Measurements from ENCODE around the gene TLR6.
"Not testable (repeated sequence)": the region's sequence is repeated elsewhere in the genome, so short reads cannot be mapped to it uniquely, and the experiment has no call there.

Gene TLR6

DNA sequence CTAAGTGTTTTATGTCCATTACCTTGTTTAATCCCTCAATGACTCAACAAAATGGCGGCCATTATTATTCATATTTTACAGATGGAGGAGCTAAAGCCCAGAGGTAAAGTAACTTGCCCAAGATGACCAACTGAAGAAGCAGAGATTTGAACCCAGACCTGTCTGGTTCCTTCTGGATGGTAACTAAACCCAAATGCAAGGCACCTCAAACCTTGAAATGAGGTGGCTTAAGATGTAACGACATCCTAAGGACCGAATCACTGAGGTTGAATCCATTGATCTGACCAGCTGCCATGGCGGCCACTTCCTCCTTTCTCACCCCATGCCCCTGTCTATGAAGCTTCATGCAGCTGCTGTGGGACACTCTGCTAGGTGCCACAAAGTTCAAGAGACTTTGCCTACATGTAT, 74.8 kb downstream of the TLR6 start:
- Histone ChIP-seq H3K27me3 (ENCODE audit: insufficient read depth, low read depth, severe bottlenecking) (no peaks in the 10 kb centered on the region), H3K36me3 (no peaks in the 10 kb centered on the region), H3K27ac (no peak overlapping the region), H3K9me3 (ENCODE audit: severe bottlenecking) (no peaks in the 10 kb centered on the region), H3K4me3 (ENCODE audit: low read depth, low read length) (no peak overlapping the region)
- no peak for DNase-seq
- TF ChIP-seq, protein P1, sequence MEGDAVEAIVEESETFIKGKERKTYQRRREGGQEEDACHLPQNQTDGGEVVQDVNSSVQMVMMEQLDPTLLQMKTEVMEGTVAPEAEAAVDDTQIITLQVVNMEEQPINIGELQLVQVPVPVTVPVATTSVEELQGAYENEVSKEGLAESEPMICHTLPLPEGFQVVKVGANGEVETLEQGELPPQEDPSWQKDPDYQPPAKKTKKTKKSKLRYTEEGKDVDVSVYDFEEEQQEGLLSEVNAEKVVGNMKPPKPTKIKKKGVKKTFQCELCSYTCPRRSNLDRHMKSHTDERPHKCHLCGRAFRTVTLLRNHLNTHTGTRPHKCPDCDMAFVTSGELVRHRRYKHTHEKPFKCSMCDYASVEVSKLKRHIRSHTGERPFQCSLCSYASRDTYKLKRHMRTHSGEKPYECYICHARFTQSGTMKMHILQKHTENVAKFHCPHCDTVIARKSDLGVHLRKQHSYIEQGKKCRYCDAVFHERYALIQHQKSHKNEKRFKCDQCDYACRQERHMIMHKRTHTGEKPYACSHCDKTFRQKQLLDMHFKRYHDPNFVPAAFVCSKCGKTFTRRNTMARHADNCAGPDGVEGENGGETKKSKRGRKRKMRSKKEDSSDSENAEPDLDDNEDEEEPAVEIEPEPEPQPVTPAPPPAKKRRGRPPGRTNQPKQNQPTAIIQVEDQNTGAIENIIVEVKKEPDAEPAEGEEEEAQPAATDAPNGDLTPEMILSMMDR (IDR thresholded peaks at IDR 0.05; ENCODE audit: low read depth, low read length) = no peak

DNA sequence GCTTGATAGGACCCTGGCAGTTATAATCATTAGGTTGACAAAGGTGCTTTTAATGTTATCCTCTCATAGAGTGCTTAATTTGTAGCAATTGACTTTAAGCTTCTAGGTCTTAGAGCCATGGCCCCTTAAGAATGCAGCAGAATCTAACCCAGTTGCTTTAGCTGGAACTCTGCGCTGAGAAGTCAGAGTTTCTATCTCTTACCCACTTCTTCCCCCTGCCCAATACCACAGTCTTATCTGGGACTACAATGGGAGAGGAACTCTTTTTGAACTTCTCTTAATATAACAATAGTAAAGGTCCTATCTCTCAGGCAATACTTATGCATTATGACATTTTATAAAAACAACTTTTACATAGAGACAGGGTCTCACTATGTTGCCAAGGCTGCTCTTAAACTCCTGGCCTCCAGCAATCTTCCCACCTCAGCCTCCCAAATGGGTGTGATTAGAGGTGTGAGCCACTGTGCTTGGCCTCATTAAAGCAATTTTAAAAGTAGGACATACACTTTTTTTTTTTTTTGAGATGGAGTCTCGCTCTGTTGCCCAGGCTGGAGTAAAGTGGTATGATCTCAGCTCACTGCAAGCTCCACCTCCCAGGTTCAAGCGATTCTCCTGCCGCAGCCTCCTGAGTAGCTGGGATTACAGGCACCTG, 75.7 kb downstream of the TLR6 start:
- H3K4me3 ChIP-seq (ENCODE audit: low read depth, low read length) = no peak overlapping the region
- no peaks in the 10 kb centered on the region for H3K9me3 ChIP-seq (ENCODE audit: severe bottlenecking)
- H3K27me3 ChIP-seq (ENCODE audit: insufficient read depth, low read depth, severe bottlenecking) = no peaks in the 10 kb centered on the region
- H3K36me3 ChIP-seq = no peaks in the 10 kb centered on the region
- no peak overlapping the region for H3K27ac ChIP-seq
- TF ChIP-seq, protein P1 (IDR thresholded peaks at IDR 0.05; ENCODE audit: low read depth, low read length) = no peak
- no peak for DNase-seq

DNA sequence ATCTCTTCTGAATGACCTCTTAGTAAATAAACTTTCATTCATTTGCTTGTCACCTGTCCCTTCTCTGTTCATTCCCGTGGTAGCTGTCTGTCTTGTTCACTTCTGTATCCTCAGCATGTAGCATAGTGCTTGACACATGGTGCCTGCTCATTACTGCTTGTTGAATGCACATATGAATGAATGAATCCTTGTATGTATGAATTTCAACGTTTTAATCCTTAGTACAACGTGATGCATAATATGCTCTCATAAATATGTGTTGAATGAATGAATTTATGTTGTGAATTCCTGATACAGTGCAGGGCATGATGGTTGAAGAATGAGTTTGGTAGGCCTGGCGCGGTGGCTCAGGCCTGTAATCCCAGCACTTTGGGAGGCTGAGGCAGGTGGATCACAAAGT, 76.8 kb downstream of the TLR6 start:
- TF ChIP-seq, protein P1 (IDR thresholded peaks at IDR 0.05; ENCODE audit: low read depth, low read length) = no peak
- Histone ChIP-seq H3K27ac (no peak overlapping the region), H3K36me3 (no peaks in the 10 kb centered on the region), H3K4me3 (ENCODE audit: low read depth, low read length) (no peak overlapping the region), H3K9me3 (ENCODE audit: severe bottlenecking) (no peaks in the 10 kb centered on the region), H3K27me3 (ENCODE audit: insufficient read depth, low read depth, severe bottlenecking) (no peaks in the 10 kb centered on the region)
- DNase-seq = no peak

DNA sequence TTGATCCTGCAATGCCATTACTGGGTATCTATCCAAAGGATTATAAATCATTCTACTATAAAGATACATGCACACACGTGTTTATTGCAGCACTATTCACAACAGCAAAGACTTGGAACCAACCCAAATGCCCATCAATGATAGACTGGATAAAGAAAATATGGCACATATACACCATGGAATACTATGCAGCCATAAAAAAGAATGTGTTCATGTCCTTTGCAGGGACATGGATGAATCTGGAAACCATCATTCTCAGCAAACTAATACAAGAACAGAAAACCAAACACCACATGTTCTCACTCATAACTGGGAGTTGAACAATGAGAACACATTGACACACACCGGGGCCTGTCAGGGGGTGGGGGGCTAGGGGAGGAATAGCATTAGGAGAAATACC, 78.7 kb downstream of the TLR6 start:
- H3K9me3 ChIP-seq (ENCODE audit: severe bottlenecking); H3K4me3 ChIP-seq (ENCODE audit: low read depth, low read length); H3K27ac ChIP-seq; DNase-seq; H3K36me3 ChIP-seq; H3K27me3 ChIP-seq (ENCODE audit: insufficient read depth, low read depth, severe bottlenecking): not testable (repeated sequence)

DNA sequence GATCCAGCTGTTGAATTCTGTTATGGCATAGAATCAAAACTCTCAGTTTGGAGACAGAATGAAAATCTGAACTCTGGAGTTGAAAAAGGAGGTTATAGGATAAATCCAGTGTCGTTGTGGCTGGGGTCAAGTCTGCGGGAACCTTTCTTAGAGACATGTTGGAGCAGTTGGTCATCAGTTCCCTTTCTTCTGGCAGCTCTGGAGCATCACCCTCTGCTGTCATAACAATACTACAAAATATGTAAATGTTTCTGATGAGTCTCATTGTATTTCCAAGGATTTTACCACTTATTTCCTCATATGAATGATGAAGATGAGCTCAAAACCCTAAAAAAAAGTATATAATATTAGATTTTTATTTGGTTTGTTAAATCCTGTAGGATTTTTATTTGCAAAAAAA, 81.3 kb downstream of the TLR6 start:
- H3K36me3 ChIP-seq = no peaks in the 10 kb centered on the region
- TF ChIP-seq, protein P1 (IDR thresholded peaks at IDR 0.05; ENCODE audit: low read depth, low read length) = no peak
- H3K27ac ChIP-seq = no peak overlapping the region
- H3K9me3 ChIP-seq (ENCODE audit: severe bottlenecking) = no peaks in the 10 kb centered on the region
- H3K4me3 ChIP-seq (ENCODE audit: low read depth, low read length) = no peak overlapping the region
- no peak for DNase-seq
- no peaks in the 10 kb centered on the region for H3K27me3 ChIP-seq (ENCODE audit: insufficient read depth, low read depth, severe bottlenecking)

DNA sequence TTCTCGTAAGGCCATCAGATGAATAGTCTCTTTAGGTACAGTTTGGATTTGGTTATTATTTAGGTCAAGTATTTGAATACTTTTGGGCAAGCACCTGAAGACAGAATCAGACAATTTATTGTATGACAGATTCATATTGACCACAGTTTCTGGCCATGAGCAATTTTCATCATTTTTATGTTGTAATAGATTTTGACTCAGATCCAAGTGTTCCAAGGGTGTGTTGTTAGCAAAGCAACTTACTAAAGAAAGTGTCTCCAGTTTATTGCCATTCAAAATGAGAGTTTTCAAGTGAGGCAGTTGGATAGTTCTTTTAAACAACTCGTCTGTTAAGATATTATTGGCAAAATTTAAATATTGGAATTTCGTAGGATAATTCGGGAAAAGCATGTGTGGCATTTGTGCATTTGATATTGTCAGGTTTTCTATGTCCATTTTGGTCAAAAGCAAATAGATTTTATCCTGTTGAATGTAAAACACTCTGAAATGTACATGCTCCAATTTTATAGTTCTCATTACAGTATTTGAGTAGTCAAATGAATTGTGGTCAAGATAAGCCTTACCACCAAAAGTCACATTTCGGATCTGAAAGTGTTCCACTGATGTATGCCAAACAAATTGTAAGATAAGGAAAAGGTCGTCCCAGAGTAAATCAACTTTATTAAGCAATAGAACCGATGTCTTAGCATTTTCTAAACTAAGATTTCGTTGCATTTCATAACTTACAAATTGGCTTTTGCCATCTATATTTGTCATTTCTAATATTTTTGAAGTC, 82.2 kb downstream of the TLR6 start:
- no peak for DNase-seq

More for the DNA sequence above, 82.2 kb downstream of the TLR6 start:
- TF ChIP-seq, protein P1 (IDR thresholded peaks at IDR 0.05; ENCODE audit: low read depth, low read length) = no peak
- H3K9me3 ChIP-seq (ENCODE audit: severe bottlenecking) = no peaks in the 10 kb centered on the region
- H3K4me3 ChIP-seq (ENCODE audit: low read depth, low read length) = no peak overlapping the region
- H3K27ac ChIP-seq = no peak overlapping the region
- H3K27me3 ChIP-seq (ENCODE audit: insufficient read depth, low read depth, severe bottlenecking) = no peaks in the 10 kb centered on the region
- no peaks in the 10 kb centered on the region for H3K36me3 ChIP-seq
